Astrocyte of the spinal cord (primary cell): ENCODE measurements around the gene KCNG2.

Source experiments
- DNase-seq: peaks from one replicate; pipeline ENCODE4 v3.0.0; 2011; ENCODE audit warnings: low read depth, low spot score
- H3K4me3 ChIP-seq: 2 replicates; pipeline ENCODE4 v1.5.1; 2011; ENCODE audit warnings: low read depth, mild to moderate bottlenecking, low read length, moderate library complexity
- CTCF ChIP-seq: IDR thresholded peaks from 2 replicates; pipeline ENCODE4 v1.5.1; 2012; ENCODE audit warnings: low read depth, mild to moderate bottlenecking, low read length, inconsistent platforms
- in situ Hi-C: cut with HindIII; loops from 2 replicates; pipeline ENCODE4 v1.10.0; 2017; ENCODE audit warnings: low sequenced_read_pairs

KCNG2 gene

GRCh38 chr18:79818631-79819030 lies 20.9 kb downstream of the KCNG2 start:
- in situ Hi-C loops: no loop called here
- TF ChIP-seq CTCF: no peak
- H3K4me3 ChIP-seq: no peak overlapping the region
- no peak for DNase-seq

GRCh38 chr18:79819064-79819967 lies 21.6 kb downstream of the KCNG2 start:
- no peak overlapping the region for H3K4me3 ChIP-seq
- no peak for TF ChIP-seq CTCF
- DNase-seq: no peak
- in situ Hi-C loops: no loop called here

- H3K4me3 ChIP-seq: no peak overlapping the region
- no peak for TF ChIP-seq CTCF
- DNase-seq: no peak
- in situ Hi-C loops: no loop called here
Observed at GRCh38 chr18:79819968-79820351, 22.2 kb downstream of the KCNG2 start.

- H3K4me3 ChIP-seq: no peak overlapping the region
- DNase-seq: no peak
- no peak for TF ChIP-seq CTCF
- in situ Hi-C loops: no loop called here
Observed at GRCh38 chr18:79823120-79823519, 25.4 kb downstream of the KCNG2 start.

- DNase-seq: no peak
- H3K4me3 ChIP-seq: no peak overlapping the region
- TF ChIP-seq CTCF: no peak
- in situ Hi-C loops: no loop called here
Observed at GRCh38 chr18:79825913-79826312, 28.2 kb downstream of the KCNG2 start.

GRCh38 chr18:79826966-79827365 lies 29.2 kb downstream of the KCNG2 start:
- TF ChIP-seq CTCF: no peak
- no peak for DNase-seq
- H3K4me3 ChIP-seq: no peak overlapping the region
- in situ Hi-C loops: no loop called here
